ENCODE measurements around the gene PSMA8. TPM values are rescaled to one million over a fixed set of nuclear protein-coding genes. Genes with fewer than 3 reads are reported as not detected.

PSMA8 gene
- total RNA-seq, 1 experiment from 2014 or later: not detected

GRCh38 chr18:26226229-26227050, 92.8 kb downstream of the PSMA8 start, which contains the start of gene TAF4B (continued):
- TF ChIP-seq SMAD4 (CRISPR knock-in tag; IDR thresholded peaks at IDR 0.05) (no peak), GTF2I (CRISPR knock-in tag; conservative IDR thresholded peaks at IDR 0.05) (no peak), E2F4 (CRISPR knock-in tag; IDR thresholded peaks at IDR 0.05; ENCODE audit: borderline replicate concordance, low read depth) (no peak), ZNF232 (CRISPR knock-in tag; IDR thresholded peaks at IDR 0.05) (no peak), ZNF281 (CRISPR knock-in tag; IDR thresholded peaks at IDR 0.05) (no peak), E2F5 (CRISPR knock-in tag; IDR thresholded peaks at IDR 0.05) (peak; percentile 80), CTCF (IDR thresholded peaks at IDR 0.05) (no peak), GRHL2 (CRISPR knock-in tag; IDR thresholded peaks at IDR 0.05; ENCODE audit: insufficient replicate concordance, severe bottlenecking) (no peak), ATF6 (CRISPR knock-in tag; IDR thresholded peaks at IDR 0.05) (0 out of 2 replicates have a peak, but pooled peaks have one; percentile 27), HMGXB4 (CRISPR knock-in tag; IDR thresholded peaks at IDR 0.05) (peak; percentile 95), CBFB (CRISPR knock-in tag; IDR thresholded peaks at IDR 0.05; ENCODE audit: low read depth) (no peak), ZNF532 (CRISPR knock-in tag; IDR thresholded peaks at IDR 0.05; ENCODE audit: borderline replicate concordance) (no peak), NFYB (CRISPR knock-in tag; conservative IDR thresholded peaks at IDR 0.05; ENCODE audit: low read depth) (0 out of 2 replicates have a peak, but pooled peaks have one; percentile 26), ZBTB21 (CRISPR knock-in tag; IDR thresholded peaks at IDR 0.05; ENCODE audit: borderline replicate concordance) (no peak), ETV6 (CRISPR knock-in tag; IDR thresholded peaks at IDR 0.05) (peak; percentile 75), SOX15 (CRISPR knock-in tag; IDR thresholded peaks at IDR 0.05) (no peak), ESRRA (CRISPR knock-in tag; IDR thresholded peaks at IDR 0.05; ENCODE audit: borderline replicate concordance) (0 out of 2 replicates have a peak, but pooled peaks have one; percentile 55), HMGA2 (CRISPR knock-in tag; IDR thresholded peaks at IDR 0.05) (no peak), FOXK1 (CRISPR knock-in tag; IDR thresholded peaks at IDR 0.05) (peak; percentile 96), FOXP1 (CRISPR knock-in tag; IDR thresholded peaks at IDR 0.05; ENCODE audit: borderline replicate concordance) (peak; percentile 71), MXD4 (CRISPR knock-in tag; IDR thresholded peaks at IDR 0.05; ENCODE audit: borderline replicate concordance) (no peak), ATF1 (CRISPR knock-in tag; IDR thresholded peaks at IDR 0.05) (no peak), ZNF317 (CRISPR knock-in tag; IDR thresholded peaks at IDR 0.05; ENCODE audit: borderline replicate concordance, low read depth) (peak; percentile 38; the same call in 1 of the 2 replicates)
